Measurements from ENCODE around the gene HTR2B.

DNA sequence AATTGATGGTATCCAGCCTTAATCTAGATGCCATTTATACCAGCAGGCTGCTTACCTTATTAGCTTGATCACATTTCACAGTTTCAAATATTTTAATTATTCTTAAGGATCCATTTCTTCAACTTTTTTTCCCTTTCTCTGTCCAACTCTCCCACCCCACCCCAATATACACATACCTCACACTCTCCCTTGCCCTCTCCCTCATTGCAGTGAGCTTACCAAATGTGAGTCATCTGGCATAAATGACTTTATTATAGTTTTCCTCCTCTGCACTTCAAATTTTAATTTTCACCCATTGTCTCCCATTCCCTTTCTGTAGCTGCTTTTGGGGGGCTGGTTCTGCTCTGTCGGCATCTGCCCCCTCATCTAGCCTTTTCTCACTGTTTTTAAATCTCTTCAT is 12.9 kb downstream of the HTR2B start:
- TF ChIP-seq, protein P1, sequence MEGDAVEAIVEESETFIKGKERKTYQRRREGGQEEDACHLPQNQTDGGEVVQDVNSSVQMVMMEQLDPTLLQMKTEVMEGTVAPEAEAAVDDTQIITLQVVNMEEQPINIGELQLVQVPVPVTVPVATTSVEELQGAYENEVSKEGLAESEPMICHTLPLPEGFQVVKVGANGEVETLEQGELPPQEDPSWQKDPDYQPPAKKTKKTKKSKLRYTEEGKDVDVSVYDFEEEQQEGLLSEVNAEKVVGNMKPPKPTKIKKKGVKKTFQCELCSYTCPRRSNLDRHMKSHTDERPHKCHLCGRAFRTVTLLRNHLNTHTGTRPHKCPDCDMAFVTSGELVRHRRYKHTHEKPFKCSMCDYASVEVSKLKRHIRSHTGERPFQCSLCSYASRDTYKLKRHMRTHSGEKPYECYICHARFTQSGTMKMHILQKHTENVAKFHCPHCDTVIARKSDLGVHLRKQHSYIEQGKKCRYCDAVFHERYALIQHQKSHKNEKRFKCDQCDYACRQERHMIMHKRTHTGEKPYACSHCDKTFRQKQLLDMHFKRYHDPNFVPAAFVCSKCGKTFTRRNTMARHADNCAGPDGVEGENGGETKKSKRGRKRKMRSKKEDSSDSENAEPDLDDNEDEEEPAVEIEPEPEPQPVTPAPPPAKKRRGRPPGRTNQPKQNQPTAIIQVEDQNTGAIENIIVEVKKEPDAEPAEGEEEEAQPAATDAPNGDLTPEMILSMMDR (IDR thresholded peaks at IDR 0.05) = no peak
- TF ChIP-seq POLR2A (IDR thresholded peaks at IDR 0.05) (no peak), POLR2AphosphoS5 (IDR thresholded peaks at IDR 0.05) (no peak)
